ENCODE data around the gene MNT.
A peak's percentile ranks its signal among the peaks of the same experiment; 100 is the strongest.

Gene MNT

DNA sequence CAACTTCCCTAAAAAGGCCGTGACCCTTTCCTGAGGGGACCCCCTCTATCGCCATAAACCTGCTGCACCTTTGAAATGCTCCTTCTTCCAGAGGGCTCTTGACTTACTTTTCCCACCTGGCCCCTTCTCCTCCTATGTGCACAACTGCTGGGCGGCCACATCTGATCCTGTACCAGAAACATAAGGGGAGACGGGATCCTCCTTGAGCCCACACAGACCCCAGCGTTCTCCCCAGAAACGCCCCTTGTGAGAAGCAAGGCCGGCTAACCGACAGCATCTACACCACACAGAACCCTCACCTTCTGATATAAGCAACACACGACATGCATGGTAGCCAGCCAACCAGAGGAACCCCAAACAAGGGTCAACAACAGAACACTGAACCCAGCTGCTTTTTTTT, 14.2 kb upstream of the MNT start:
- no peak for DNase-seq

DNA sequence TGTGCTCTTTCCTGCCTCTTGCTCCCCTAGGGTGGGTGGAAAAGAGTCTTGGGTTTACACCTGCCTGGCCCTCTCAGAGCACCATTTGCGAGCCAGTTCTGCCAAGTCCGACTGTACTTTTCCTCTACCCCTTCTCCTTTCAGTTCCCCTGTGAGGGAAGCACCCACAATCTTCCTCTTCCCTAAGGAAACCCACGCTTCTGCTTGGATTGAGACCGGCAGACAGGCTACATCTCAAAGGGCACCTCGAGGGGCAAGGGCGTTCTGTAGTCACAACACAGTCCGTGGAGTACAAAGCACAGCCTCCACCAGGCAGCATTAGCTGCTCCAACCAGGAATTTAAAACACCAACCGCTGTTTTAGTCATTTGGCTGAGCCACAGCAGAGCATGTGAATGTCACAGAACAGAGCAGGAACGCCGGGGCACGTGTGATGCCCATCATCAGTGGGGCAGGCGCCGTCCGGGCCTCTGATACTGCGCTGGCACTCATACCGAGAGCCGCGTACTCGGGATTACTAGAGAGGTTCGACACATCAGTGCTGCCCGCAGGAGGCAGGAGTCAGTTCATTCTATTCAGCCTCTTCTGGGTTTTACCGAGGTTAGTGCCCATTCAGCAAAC, 13.7 kb upstream of the MNT start:
- DNase-seq, result no peak

DNA sequence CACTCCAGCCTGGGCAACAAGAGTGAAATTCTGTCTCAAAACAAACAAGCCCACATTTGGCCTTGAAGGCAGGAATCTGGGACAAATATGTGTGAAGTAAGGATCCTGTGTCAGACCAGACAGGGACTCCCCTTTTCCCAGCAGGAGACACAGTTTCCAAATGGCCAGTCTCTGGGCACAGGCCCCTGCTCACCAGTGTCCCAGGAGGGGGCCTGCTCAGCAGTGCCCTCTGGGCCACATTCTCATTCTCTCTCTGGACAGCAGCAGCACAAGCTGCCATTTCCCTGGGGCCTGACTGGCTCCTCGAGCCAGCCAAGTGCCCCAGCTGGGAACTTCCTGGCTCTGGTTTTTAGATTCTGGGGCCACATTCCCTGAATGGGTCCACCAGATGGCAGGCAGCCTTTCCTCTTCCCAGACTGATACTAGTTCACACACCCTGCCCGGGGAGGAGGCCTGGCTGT, 11.7 kb upstream of the MNT start:
- no peak for DNase-seq

DNA sequence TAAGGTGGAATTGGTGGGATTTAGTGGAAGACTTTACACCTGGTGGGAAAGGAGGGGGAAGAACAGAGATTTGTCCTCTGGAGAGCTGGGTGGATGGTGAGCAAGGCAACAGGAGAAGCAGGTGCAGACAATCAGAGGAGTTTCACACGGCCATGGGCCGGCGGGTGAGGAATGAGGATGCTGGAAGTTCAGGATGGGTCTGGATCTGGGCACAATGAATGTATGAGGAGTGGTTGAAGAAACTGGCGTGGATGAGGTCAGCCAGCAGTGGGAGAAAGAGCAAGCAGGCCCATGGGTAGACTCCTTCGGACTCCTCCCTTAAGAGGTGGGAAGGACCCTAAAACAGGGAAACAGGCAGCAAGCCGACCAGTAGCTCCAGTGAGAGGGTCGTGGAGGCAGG, 10.1 kb upstream of the MNT start:
- DNase-seq, result no peak

GRCh38 chr17:2406903-2407790, 6.3 kb upstream of the MNT start:
- DNase-seq, result no peak

DNA sequence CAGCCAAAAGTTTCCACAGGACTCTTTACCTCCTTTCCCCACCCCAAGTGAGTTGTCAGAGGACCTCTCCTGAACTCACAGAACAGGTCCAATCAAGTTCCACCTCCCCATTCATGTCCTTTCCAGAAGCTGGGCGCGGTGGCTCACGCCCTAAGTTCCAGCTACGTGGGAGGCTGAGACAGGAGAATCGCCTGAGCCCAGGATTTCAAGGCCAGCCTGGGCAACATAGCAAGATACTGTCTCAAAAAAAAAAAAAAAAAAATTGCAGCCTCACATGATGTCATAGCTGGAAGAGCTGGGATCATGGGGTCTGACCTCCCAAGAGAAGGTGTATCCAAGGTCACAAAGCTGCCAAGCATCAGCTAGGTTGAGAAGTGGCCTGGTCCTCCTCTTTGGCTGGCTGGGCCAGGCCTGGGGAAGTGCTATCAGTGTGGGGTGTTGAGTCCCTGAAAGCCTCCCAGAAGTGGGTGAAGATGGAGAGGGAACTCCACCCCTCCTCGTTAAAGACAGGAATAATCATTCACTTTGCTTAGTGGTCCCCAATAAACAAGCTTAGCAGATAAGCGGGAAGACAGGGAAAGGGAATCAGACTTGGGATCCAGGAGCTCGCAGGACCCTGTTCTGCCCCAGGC, 5.5 kb upstream of the MNT start:
- no peak for DNase-seq

DNA sequence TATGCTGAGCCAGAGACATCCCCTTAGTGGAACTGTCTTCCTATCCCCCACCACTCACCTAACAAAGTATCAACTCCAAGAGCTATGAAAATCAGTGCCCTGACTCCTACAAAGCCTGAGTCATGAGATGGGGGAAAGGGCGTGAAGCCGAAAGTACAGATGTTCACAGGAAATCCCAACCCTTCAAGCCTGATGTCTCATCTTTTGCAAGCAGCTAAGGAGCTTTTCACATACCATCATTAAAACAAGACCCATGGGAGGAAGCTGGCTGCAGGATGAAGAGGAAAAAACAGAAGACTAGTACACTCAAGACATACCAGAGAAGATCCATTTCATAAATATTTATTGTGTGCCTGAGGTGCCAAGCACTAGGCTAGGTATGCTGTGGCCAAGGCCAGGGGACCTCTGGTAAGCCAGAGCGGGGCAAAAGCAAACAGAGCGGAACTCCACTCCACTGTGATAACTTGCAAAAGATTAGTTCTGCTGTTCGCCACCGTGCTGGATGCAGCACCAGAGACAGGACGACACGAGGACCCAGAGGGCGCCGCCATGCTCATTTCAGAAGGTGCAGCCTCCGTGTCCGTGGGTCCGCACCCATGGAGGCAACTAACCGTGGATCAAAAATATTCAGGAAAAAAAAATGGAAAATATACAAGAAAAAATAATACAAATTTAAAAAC, 4.5 kb upstream of the MNT start:
- no peak for DNase-seq

DNA sequence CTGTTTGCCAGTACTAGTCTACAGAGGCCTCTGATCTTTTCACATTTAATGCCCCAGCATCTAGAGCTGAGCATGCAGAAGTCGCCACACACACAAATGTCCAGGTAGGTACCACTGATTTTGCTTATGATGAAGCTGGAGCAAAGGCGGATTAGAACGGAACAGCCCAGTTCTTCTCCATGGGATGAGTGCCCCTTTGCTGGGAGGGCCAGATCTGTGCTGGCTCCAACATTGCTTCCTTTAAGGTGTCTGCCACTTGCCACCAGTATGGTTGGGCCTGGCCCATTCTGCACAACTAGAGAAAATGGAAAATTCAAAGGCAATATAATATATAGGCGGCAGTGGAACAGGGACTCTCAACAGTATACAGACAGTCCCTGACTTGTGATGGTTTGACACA, 2.2 kb upstream of the MNT start:
- DNase-seq, result no peak

DNA sequence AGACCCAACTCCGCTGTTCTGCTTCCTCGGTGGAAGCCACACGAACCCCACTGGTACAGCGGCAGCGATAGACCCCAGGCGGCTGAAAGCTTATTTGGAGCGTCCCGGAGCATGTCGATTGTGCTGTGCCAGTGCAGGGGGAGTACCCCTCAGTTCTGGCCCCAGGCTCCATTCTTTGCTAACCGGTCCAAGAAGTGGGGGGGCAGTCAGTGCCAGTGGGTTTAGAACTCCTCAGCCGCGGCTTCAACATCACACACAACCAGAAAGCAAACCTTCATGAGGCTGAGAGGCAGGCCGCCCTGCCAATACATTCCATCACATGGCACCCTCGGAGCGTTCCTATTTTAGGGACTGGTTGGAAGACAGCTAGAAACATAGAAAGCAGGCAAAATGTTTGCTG, 1.7 kb upstream of the MNT start:
- DNase-seq, result no peak

GRCh38 chr17:2401426-2402221, 764 bp upstream of the MNT start:
- peak; percentile 93 for DNase-seq

DNA sequence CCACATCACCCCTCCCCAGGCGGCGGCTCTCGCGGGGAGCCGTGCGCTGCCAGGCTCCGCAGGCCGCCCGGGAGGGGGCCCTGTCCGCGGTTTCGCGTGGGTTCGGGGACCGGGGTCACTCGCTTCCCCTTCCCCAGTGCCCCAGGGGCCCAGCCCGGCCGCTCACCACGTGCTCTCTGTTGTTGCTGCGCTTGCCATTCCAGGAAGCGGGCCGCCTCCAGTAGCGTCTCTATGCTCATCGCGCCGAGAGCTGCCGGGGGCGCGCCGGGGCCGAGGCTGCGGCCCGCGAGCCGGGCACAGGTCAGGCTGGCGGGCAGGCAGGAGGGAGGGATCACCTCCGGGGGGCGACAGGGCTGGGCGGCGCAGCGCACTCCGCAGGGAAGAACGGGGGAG, 390 bp downstream of the MNT start:
- peak; percentile 8 for DNase-seq

DNA sequence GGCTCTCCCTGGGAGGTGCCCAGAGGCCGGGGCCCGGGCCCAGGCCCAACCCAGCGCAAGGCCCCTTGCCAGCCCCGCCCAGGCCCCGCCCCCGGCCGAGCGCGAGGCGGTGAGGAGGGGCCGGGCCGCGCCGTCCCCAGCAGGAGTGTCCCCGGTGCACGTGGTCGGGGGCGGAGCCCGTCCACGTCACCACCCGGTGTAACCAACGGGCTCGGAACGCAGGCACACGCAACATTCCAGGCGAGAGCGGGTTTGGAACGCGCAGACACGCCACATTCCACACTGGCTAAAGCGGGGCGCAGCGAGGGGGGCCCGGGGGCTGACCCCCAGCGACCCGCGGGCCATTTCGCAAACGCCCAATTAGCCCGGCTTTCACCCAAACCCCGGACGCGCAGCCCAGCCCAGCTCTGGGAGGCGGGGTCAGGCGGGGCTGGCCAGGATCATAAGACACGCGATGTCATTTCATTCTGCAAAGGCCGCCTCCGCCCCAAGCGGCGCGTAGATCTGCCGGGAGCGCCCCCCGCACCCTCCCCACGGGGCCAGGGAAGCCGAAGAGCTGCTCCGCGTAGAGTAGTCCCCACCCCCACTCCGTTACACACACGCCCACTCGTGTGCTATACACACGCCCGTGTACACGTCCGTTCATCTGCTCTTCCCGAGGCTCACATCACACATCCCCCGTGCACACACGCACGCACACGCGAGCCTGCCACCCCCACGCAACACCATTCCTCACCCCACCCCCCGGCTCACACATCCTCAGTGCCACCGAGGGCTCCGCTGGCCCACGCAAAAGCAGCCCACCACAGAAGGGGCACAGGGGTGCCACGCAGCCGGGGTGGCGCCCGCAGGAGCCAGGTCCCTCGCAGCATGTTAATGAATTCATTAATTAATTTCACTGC, 1.0 kb downstream of the MNT start:
- DNase-seq, result peak; percentile 76

GRCh38 chr17:2398655-2399571, 1.9 kb downstream of the MNT start:
- peak; percentile 36 for DNase-seq

GRCh38 chr17:2398182-2398581, 2.7 kb downstream of the MNT start:
- DNase-seq, result no peak

- no peak for DNase-seq
Measured at GRCh38 chr17:2397247-2398171, 3.4 kb downstream of the MNT start.

- no peak for DNase-seq
Measured at GRCh38 chr17:2396568-2397246, 4.2 kb downstream of the MNT start.

DNA sequence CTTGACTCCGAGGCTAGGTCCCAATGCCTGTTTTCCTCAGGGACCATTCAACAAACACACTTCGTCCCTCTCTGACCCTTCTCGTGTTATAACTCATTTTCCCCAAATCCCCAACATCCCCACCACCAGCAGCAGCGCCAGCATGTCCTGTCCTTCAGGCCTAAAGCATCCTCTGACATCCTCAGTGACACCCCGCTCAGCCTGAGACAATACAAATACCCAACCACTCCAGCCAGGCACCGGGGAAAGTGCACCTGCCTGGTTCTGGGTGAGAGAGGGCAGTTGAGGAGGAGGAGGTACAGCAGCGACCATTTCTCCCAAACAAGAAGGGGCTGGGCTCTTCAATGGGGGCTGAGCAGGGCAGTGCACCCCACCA, 4.7 kb downstream of the MNT start:
- no peak for DNase-seq
